Activated CD8-positive, alpha-beta memory T cell treated with anti-CD3 and anti-CD28 coated beads, Interleukin-2, amount 50 U/mL, for 1 hour (primary cell): Measurements from ENCODE around the gene LIMCH1.

Experiments
- DNase-seq: peaks from one replicate; pipeline ENCODE4 v3.0.0-alpha.2; 2020; ENCODE audit errors: extremely low read depth

LIMCH1 gene

DNA sequence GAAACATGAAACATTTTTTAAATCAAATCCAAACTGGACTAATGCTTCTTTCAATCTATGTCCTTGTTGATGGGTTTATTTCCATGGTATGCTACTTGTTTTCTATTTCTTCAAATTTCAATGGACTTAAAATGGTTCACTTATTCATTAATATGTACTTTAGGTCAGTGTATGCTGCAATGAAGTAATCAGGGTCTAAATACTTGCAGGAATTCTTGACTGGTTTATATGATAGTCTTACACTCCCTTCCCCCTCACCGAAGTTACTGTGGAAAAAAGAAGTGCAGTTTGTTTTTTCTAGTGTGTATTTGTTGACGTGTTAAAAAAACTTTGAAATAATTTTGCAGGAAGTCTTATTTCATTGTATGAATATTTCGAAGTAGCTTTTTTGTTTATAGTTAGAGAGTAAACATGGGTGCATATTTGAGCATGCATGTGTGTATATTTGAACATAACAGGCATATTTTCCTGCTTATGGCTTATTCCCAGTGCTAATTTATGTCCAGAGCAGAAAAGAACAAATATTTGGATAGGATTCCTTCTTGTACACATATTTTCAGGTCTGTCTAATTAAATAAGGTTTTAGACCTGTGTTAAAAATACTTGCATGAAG is 65.0 kb downstream of the LIMCH1 start:
- DNase-seq = no peak

DNA sequence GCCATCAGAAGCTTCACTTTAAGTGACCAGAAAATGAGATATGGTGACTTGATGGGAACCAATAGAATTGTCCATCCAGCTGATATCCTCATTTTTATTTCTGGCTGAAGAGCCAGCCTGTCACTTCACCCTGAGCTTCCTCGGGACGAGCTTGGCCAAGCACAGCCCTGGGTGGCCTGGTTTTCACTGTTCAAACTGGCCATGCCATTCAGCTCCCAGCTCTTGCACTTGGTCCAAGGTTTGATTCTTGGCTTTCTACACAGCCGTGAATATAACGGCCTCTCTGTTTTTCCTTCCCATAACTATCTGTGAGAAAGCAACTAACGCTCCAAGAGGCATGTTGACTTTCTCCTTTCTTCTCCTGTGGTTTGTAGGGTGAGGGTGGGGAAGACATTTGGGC is 71.9 kb downstream of the LIMCH1 start:
- no peak for DNase-seq

DNA sequence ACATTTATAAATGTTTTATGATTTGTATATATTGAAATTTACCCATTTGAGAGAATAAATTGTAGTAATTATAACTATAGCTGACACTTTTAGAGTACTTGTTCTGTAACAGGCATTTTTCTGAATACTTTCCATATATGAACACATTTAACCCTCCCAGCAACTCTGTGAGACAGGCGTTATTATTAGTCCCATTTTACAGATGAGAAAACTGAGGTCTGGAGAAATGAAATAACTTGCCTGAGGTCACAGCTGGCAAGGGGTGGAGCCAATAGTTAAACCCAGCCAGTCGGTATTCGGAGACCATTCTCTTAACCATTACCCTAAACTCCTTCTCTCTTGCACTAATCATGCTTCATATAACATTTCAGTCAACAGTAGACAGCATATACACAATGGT is 72.5 kb downstream of the LIMCH1 start:
- DNase-seq = no peak

DNA sequence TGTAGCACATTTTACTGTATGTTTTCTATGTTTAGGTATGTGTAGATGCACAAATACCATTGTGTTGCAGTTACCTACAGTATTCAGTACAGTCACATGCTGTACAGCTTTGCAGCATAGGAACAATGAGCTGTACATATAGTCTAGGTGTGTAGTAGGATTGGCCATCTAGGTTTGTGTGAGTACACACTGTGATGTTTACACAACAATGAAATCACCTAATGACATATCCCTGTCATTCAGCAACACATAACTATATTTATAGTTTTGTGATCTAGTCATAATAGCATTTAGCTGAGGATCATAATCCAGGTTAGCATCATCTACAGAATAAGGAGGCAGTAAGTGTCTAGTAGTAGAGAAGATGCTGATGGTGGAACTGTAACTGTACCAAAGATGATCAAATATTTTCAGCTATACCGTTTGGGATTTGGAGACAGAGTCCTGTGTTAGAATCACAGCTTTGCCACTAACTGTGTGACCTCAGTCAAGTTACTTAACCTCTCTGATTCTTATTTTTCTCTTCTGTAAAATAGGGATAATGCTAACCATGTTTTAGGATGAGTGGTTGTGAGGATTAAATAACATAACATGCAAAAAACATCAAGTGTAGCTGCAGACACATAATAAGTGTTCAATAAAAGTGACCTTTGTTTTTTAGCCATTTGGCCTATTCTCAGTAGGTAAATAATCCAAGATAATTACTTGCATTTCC is 73.3 kb downstream of the LIMCH1 start:
- no peak for DNase-seq

- no peak for DNase-seq
Observed at GRCh38 chr4:41611881-41612871, 74.2 kb downstream of the LIMCH1 start.

DNA sequence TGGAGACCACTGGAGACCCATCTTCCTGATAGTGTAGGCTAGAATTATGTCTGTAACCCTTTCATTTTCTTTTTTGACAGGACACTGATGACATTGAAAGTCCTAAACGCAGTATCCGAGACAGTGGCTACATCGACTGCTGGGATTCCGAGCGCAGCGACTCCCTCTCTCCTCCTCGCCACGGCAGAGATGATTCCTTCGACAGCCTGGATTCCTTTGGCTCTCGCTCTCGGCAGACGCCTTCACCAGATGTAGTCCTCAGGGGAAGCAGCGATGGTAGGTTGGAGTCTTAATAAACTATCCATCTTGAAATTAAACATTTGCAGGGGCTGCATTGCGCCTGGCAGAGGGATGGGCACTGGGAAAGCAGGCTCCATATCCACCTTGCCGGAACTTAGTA is 75.4 kb downstream of the LIMCH1 start:
- no peak for DNase-seq

DNA sequence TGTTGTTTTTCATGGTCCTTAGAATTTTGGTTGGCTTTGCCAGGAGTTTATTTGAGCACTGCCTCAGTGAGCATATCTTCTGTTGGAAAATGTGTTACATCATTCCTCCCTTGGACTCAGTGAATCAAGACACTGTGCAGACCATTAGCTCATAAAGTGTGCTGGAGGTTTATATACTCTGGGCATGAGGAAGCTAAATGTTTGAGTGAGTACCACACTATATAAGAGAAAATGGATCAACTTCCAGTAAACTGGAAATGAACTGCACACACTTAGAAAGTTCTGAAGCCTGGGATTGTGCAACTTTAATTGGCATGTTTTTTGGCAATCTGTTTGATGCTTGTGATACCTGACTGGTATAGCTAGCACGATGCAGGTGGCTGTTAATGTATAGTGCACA is 75.9 kb downstream of the LIMCH1 start:
- DNase-seq = no peak

GRCh38 chr4:41614519-41614918 is 76.6 kb downstream of the LIMCH1 start:
- DNase-seq = no peak

GRCh38 chr4:41619161-41619560 is 81.2 kb downstream of the LIMCH1 start:
- DNase-seq = no peak

GRCh38 chr4:41620594-41621256 is 82.8 kb downstream of the LIMCH1 start:
- no peak for DNase-seq

DNA sequence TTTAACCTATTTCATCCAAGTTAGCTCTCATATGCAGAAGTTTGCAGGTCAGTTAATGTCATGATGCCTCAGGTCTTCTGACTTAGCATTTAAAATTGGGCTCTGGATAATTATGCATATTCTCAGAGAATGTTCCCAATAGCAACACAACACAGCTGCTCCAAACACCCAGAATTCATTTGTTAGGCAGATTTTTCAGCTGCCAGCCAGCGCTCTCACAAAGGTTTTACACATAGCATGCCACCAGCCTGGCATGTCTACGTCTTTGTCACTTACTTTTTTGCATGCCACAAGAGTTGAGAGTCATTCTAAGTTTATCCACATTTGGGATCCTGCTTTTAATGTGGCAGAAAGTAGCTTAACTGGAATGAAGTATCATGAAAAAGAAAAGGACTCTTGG is 84.8 kb downstream of the LIMCH1 start:
- DNase-seq = no peak

DNA sequence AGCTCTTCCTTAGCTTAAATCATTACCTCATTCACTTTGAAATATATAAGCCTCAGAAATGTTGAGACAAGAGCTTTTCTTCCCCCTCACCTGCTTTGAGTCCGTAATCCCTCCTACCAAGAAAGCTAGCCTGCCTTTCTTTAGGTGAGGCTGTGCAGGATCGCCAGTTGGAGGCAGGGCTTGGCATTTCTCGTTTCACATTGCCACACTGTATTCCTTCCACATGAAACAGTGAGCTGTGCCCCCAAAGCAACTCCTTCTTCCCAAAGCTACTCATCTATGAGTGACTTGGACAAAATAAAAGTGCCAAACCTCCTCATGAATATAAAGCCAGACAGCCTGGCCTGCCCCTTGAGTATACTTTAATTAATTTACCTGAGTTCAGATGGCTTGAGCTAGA is 86.8 kb downstream of the LIMCH1 start:
- DNase-seq = no peak

GRCh38 chr4:41625531-41625930 is 87.6 kb downstream of the LIMCH1 start:
- no peak for DNase-seq

- no peak for DNase-seq
Observed at GRCh38 chr4:41628936-41629335, 91.0 kb downstream of the LIMCH1 start.

- DNase-seq = no peak
Observed at GRCh38 chr4:41631523-41631922, 93.6 kb downstream of the LIMCH1 start.

DNA sequence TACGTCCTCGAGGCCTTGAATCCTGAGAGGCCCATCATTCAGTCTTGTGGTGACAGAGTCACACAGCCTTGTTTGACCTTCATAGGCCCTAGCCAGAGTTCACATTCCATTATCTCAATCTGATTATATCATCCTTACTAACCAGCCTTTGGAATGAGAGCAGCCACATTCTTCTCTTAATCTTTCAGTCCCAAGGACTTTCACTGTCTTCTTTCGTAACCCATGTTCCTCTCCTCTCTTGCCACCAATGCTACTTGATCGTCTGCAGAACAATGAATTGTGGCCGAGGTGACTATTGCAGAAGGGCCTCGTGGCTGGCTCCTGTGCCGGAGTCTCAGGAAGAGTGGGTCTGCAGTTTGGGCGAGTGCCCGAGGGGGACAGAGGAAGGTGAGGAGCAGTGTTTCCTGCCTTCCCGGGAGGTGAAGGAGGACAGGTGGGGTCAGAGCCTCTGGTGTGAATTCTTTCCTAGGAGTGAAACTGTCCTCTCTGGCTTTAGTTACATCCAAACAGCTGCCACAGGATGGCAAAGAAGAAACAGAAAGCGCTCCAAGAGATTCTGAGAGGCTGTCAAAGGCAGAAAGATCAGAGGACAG is 94.6 kb downstream of the LIMCH1 start:
- DNase-seq = no peak

GRCh38 chr4:41633321-41633720 is 95.4 kb downstream of the LIMCH1 start:
- no peak for DNase-seq

DNA sequence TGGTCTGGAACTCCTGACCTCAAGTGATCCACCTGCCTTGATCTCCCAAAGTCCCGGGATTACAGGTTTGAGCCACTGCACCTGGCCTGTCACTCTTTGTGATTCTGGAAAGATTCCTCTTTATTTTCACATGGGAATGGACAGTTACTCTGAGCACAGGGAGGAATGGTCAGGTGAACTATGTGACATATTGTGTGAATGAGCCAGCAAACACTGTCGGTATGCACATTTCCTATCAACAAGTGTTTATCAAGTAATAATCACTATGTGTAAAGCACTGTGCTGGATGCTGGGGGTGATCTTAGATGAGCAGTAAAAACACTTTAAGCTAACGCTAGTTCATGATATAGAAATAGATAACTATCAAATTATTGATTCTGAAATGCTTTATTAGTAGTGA is 97.5 kb downstream of the LIMCH1 start:
- DNase-seq = no peak

DNA sequence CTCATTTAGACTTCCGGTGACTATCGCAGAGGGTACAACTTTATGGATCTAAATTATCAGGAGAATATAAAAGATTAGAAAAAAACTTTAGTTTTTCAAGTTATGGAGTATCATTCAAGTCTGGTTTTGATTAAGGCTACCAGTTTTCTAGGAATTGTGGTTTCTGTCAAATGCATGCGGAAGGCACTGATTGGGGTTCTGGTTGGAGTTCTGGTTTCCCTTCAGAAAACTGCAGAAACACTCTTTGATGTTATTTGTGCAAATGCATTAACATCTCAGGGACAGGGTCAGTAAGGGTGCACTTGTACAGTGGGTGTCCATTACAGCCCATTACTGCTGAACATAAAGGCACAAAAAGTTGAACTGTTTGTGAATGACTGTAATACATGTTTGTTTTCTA is 100.2 kb downstream of the LIMCH1 start:
- no peak for DNase-seq

DNA sequence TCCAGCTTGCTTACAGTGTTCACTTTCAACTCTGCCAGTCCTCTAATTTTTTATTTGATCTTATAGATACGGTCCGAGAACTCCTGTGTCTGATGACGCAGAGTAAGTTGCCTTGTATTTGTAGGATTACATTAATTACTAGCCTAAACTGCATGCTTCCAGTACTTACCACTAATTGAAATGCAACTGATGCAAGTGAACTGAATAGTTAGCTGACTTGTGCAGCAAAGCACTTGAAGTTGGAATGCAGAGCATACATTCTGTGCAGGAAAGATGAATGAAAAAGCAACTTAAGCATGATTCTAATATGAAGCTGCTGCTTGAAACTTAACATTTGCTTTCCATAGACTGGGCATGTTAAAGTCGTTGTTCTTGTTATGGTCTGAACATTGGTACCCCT is 100.9 kb downstream of the LIMCH1 start:
- DNase-seq = no peak

GRCh38 chr4:41639291-41639690 is 101.3 kb downstream of the LIMCH1 start:
- no peak for DNase-seq

DNA sequence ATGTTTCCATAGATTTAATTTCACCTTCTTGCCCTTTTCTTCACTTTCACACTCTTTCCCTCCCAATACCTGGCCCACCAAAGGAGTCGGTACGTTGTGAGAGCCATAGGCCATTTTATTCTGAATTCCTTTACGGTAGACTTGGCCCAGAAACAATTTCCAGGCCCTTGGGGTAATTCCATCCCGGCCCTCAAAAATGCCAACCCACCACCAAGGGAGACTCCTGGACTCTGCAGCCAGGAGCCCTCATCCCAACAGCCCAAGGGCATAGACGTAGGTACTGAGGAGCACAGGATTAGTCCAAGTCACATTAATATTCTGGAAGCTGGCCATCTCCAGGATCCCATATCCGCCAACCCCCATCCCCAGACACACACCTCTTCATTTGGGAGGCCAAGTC is 102.9 kb downstream of the LIMCH1 start:
- DNase-seq = no peak
